H1 (cell line): Measurements from ENCODE around the gene MMGT1. TPM values are rescaled to one million over a fixed set of nuclear protein-coding genes. Genes with fewer than 3 reads are reported as not detected.

Experiments used
- CTCF ChIP-seq, 3 experiments: IDR thresholded peaks; 1 replicate in 2 of 3; 2 replicates in 1 of 3; pipeline versions ENCODE4 v1.5.1 to v1.6.1; 2011; ENCODE audit warnings: low read length in 3 of 3, mild to moderate bottlenecking in 3 of 3, inconsistent platforms in 2 of 3, low read depth in 1 of 3, moderate library complexity in 1 of 3; ENCODE audit not compliant: insufficient read depth in 1 of 3; ENCODE audit errors: control extremely low read depth in 1 of 3
- MAX ChIP-seq: IDR thresholded peaks from 2 replicates; pipeline ENCODE4 v1.6.1; 2012; ENCODE audit warnings: inconsistent platforms
- TAF7 ChIP-seq: optimal IDR thresholded peaks from 2 replicates; pipeline ENCODE3; 2011; ENCODE audit warnings: low read depth, mild to moderate bottlenecking, inconsistent platforms, low read length, moderate library complexity, borderline replicate concordance
- polyA plus RNA-seq, 7 experiments: library from polyadenylated mRNA; depleted of rRNA in 3 of 7; stranded (reverse) in 5 of 7; unstranded in 2 of 7; fragments of >200 nt in 5 of 7; fragments of 200-250 nt in 2 of 7; gene quantifications; 1 replicate in 5 of 7; 2 replicates in 1 of 7; 4 replicates in 1 of 7; pipeline versions ENCODE4 v1.2.1 to v1.2.3, GENCODE V29; 2011 to 2013; ENCODE audit warnings: missing spikeins in 2 of 7, mixed read lengths in 2 of 7
- total RNA-seq: library from RNA; stranded (reverse); fragmentation: NEBNext Ultra II Directional; extraction: Animal tissue kit (Norgen Biotek cat#: 25700); gene quantifications from 2 replicates; pipeline ENCODE4 v1.2.1, GENCODE V29; 2021

MMGT1 gene
- total and polyA plus RNA-seq, 2 of the 8 experiments (the other 6 are each of a cell fraction or from before 2014, with no cell fraction given), result 10.0 to 20.5 TPM

GRCh38 chrX:136021903-136022302 lies 48.1 kb upstream of the MMGT1 start (continued):
- no peak for TF ChIP-seq CTCF (IDR thresholded peaks at IDR 0.05; ENCODE audit: control extremely low read depth in 1 of 3, insufficient read depth in 1 of 3, low read depth in 1 of 3, low read length in 3 of 3)
- TF ChIP-seq TAF7, result no peak
- TF ChIP-seq MAX, result no peak
